Measurements from ENCODE around the gene PDE7B. TPM values are rescaled to one million over a fixed set of nuclear protein-coding genes. Genes with fewer than 3 reads are reported as not detected.

PDE7B gene
- total RNA-seq, 2 donors from 2014 or later: 0.18 to 0.25 TPM

GRCh38 chr6:136169394-136170148, 318.1 kb downstream of the PDE7B start:
- ATAC-seq: no peak
- H3K4me3 Mint-ChIP-seq: no peak overlapping the region
- H3K9me3 ChIP-seq (ENCODE audit: control insufficient read depth, low read length, poor library complexity, severe bottlenecking): no peaks in the 10 kb centered on the region
- peaks cover 2% of the 10 kb centered on the region for H3K36me3 Mint-ChIP-seq (ENCODE audit: low read depth)
- H3K27ac Mint-ChIP-seq: no peak overlapping the region
- no peak for DNase-seq
- no peaks in the 10 kb centered on the region for H3K27me3 Mint-ChIP-seq
- no peaks in the 10 kb centered on the region for H3K4me1 Mint-ChIP-seq

GRCh38 chr6:136171231-136171630, 319.7 kb downstream of the PDE7B start:
- Mint-ChIP-seq H3K36me3 (ENCODE audit: low read depth) (peaks cover 2% of the 10 kb centered on the region), H3K27ac (no peak overlapping the region), H3K4me3 (no peak overlapping the region), H3K27me3 (no peaks in the 10 kb centered on the region), H3K4me1 (no peaks in the 10 kb centered on the region)
- no peak for DNase-seq
- ATAC-seq: no peak
- H3K9me3 ChIP-seq (ENCODE audit: control insufficient read depth, low read length, poor library complexity, severe bottlenecking): no peaks in the 10 kb centered on the region

- ATAC-seq: peak; percentile 36
- Mint-ChIP-seq H3K4me3 (no peak overlapping the region), H3K4me1 (no peaks in the 10 kb centered on the region), H3K27me3 (peaks cover 6% of the 10 kb centered on the region), H3K36me3 (ENCODE audit: low read depth) (no peaks in the 10 kb centered on the region), H3K27ac (no peak overlapping the region)
- H3K9me3 ChIP-seq (ENCODE audit: control insufficient read depth, low read length, poor library complexity, severe bottlenecking): no peaks in the 10 kb centered on the region
- DNase-seq: no peak
Observed at GRCh38 chr6:136173519-136174507, 322.3 kb downstream of the PDE7B start.

- ATAC-seq (no peak), DNase-seq (no peak)
- no peaks in the 10 kb centered on the region for H3K36me3 Mint-ChIP-seq (ENCODE audit: low read depth)
- no peak overlapping the region for H3K4me3 Mint-ChIP-seq
- no peaks in the 10 kb centered on the region for H3K9me3 ChIP-seq (ENCODE audit: control insufficient read depth, low read length, poor library complexity, severe bottlenecking)
- no peaks in the 10 kb centered on the region for H3K4me1 Mint-ChIP-seq
- H3K27me3 Mint-ChIP-seq: peaks cover 10% of the 10 kb centered on the region
- H3K27ac Mint-ChIP-seq: no peak overlapping the region
Observed at GRCh38 chr6:136174510-136174909, 323.0 kb downstream of the PDE7B start.

GRCh38 chr6:136175873-136176272, 324.4 kb downstream of the PDE7B start:
- H3K9me3 ChIP-seq (ENCODE audit: control insufficient read depth, low read length, poor library complexity, severe bottlenecking): no peaks in the 10 kb centered on the region
- DNase-seq: no peak
- Mint-ChIP-seq H3K27ac (no peak overlapping the region), H3K27me3 (peaks cover 16% of the 10 kb centered on the region), H3K4me1 (no peaks in the 10 kb centered on the region), H3K36me3 (ENCODE audit: low read depth) (no peaks in the 10 kb centered on the region), H3K4me3 (no peak overlapping the region)
- ATAC-seq: no peak

DNA sequence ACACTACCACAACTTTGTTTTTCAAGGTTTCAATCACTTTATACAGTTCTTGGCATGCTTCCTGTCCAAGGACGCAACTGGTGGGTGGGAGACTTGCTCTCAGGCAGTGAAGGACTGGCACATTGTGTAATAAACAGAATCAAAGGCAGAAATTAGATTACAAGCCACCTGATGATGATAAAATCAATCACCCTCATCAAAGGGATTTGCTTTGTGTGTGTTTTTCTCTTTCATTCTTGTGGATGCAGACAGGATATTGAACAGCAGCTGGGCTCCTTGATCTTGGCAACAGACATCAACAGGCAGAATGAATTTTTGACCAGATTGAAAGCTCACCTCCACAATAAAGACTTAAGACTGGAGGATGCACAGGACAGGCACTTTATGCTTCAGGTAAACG, 327.2 kb downstream of the PDE7B start:
- no peak overlapping the region for H3K27ac Mint-ChIP-seq
- DNase-seq (no peak), ATAC-seq (no peak)
- no peak overlapping the region for H3K4me3 Mint-ChIP-seq
- H3K36me3 Mint-ChIP-seq (ENCODE audit: low read depth): no peaks in the 10 kb centered on the region
- no peaks in the 10 kb centered on the region for H3K9me3 ChIP-seq (ENCODE audit: control insufficient read depth, low read length, poor library complexity, severe bottlenecking)
- peaks cover 16% of the 10 kb centered on the region for H3K27me3 Mint-ChIP-seq
- H3K4me1 Mint-ChIP-seq: no peaks in the 10 kb centered on the region

- ATAC-seq: no peak
- no peaks in the 10 kb centered on the region for H3K9me3 ChIP-seq (ENCODE audit: control insufficient read depth, low read length, poor library complexity, severe bottlenecking)
- Mint-ChIP-seq H3K27me3 (peaks cover 16% of the 10 kb centered on the region), H3K4me3 (no peak overlapping the region), H3K36me3 (ENCODE audit: low read depth) (no peaks in the 10 kb centered on the region), H3K27ac (no peak overlapping the region), H3K4me1 (no peaks in the 10 kb centered on the region)
- no peak for DNase-seq
Observed at GRCh38 chr6:136180704-136181511, 329.4 kb downstream of the PDE7B start.

- ATAC-seq: no peak
- peaks cover 16% of the 10 kb centered on the region for H3K27me3 Mint-ChIP-seq
- no peak overlapping the region for H3K4me3 Mint-ChIP-seq
- H3K27ac Mint-ChIP-seq: no peak overlapping the region
- DNase-seq: no peak
- H3K4me1 Mint-ChIP-seq: no peaks in the 10 kb centered on the region
- H3K9me3 ChIP-seq (ENCODE audit: control insufficient read depth, low read length, poor library complexity, severe bottlenecking): no peaks in the 10 kb centered on the region
- no peaks in the 10 kb centered on the region for H3K36me3 Mint-ChIP-seq (ENCODE audit: low read depth)
Observed at GRCh38 chr6:136181512-136181833, 330.0 kb downstream of the PDE7B start.

DNA sequence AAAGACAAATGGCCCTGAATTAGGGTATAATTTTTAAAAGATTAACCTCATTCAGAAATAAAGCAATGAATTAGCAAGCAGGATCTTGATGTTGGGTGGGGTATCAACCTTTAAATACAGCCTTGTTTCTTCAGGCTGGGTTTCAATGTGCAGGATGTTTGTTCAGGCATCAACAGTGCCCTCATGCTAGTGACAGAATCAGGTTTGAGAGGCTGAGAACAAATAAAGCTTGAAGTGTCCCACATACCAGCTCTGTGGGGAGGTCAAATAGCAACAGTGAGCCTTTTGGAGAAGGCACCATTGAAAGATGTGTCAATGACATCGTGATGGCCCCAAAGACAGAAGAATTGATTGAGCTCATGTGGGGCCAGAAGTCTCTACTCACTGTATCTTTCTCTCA, 330.4 kb downstream of the PDE7B start:
- Mint-ChIP-seq H3K4me3 (no peak overlapping the region), H3K27me3 (peaks cover 16% of the 10 kb centered on the region), H3K27ac (no peak overlapping the region), H3K4me1 (no peaks in the 10 kb centered on the region), H3K36me3 (ENCODE audit: low read depth) (no peaks in the 10 kb centered on the region)
- DNase-seq: no peak
- ATAC-seq: no peak
- no peaks in the 10 kb centered on the region for H3K9me3 ChIP-seq (ENCODE audit: control insufficient read depth, low read length, poor library complexity, severe bottlenecking)

DNA sequence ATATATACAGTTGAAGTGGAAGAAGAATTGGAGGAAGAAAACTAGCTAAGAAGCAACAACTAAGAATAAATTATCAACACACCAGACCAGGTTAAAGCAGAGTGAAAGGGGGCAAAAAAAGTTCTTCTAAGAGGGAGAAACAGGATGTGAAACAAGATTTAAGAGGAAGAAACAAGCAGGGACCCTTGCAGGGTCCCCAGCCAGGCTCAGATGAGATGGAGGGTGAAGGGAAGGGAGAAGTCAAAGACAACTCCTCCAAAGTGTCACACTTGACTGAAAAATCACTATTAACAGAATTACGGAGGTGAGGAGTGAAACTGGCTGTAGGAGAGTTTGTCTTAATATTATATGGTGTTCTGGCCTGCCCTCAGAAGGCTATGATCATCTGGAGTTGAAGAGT, 333.2 kb downstream of the PDE7B start:
- ATAC-seq: no peak
- no peak overlapping the region for H3K27ac Mint-ChIP-seq

GRCh38 chr6:136186363-136186762, 334.9 kb downstream of the PDE7B start:
- H3K36me3 Mint-ChIP-seq (ENCODE audit: low read depth): no peaks in the 10 kb centered on the region
- H3K4me1 Mint-ChIP-seq: no peaks in the 10 kb centered on the region
- peaks cover 11% of the 10 kb centered on the region for H3K27me3 Mint-ChIP-seq
- no peak for ATAC-seq
- no peaks in the 10 kb centered on the region for H3K9me3 ChIP-seq (ENCODE audit: control insufficient read depth, low read length, poor library complexity, severe bottlenecking)
- no peak overlapping the region for H3K27ac Mint-ChIP-seq
- no peak overlapping the region for H3K4me3 Mint-ChIP-seq
- DNase-seq: no peak

More for the DNA sequence above, 333.2 kb downstream of the PDE7B start:
- no peaks in the 10 kb centered on the region for H3K9me3 ChIP-seq (ENCODE audit: control insufficient read depth, low read length, poor library complexity, severe bottlenecking)
- no peak overlapping the region for H3K4me3 Mint-ChIP-seq
- H3K27me3 Mint-ChIP-seq: peaks cover 9% of the 10 kb centered on the region
- DNase-seq: no peak
- H3K36me3 Mint-ChIP-seq (ENCODE audit: low read depth): no peaks in the 10 kb centered on the region
- no peaks in the 10 kb centered on the region for H3K4me1 Mint-ChIP-seq

DNA sequence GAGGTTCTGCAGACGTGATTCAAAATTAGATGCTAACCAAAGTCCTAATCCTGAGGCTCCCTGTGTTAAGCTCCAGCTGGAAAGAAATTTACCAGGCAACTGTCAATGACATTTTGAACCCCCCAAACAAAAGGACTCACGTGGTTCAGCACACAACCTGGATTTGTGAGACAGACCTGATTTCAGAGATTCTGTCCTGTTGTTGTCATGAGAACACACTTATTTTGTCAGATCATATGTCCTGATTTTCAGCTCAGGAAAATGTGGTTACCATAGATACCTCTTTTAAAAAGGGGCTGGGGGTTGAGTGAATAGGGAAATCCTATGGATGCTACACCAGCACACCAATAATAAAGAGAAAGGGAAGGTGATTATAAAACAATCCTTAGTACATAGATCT, 337.0 kb downstream of the PDE7B start:
- ATAC-seq (no peak), DNase-seq (no peak)
- Mint-ChIP-seq H3K4me3 (no peak overlapping the region), H3K4me1 (no peaks in the 10 kb centered on the region), H3K27me3 (peaks cover 15% of the 10 kb centered on the region), H3K27ac (no peak overlapping the region), H3K36me3 (ENCODE audit: low read depth) (no peaks in the 10 kb centered on the region)
- no peaks in the 10 kb centered on the region for H3K9me3 ChIP-seq (ENCODE audit: control insufficient read depth, low read length, poor library complexity, severe bottlenecking)

GRCh38 chr6:136189104-136189503, 337.6 kb downstream of the PDE7B start:
- H3K27me3 Mint-ChIP-seq: peaks cover 15% of the 10 kb centered on the region
- no peaks in the 10 kb centered on the region for H3K36me3 Mint-ChIP-seq (ENCODE audit: low read depth)
- DNase-seq (no peak), ATAC-seq (no peak)
- no peaks in the 10 kb centered on the region for H3K9me3 ChIP-seq (ENCODE audit: control insufficient read depth, low read length, poor library complexity, severe bottlenecking)
- no peak overlapping the region for H3K4me3 Mint-ChIP-seq
- H3K27ac Mint-ChIP-seq: no peak overlapping the region
- no peaks in the 10 kb centered on the region for H3K4me1 Mint-ChIP-seq

Data from T-helper 17 cell (primary cell).